DMS 273 (cell line): Measurements from ENCODE around the gene CASTOR1.
A peak's percentile ranks its signal among the peaks of the same experiment; 100 is the strongest.

ENCODE experiments used
- DNase-seq: peaks from one replicate; lab custom pipeline; 2025; ENCODE audit not compliant: unreplicated experiment; lab: John Stamatoyannopoulos, UW

Gene CASTOR1

GRCh38 chr22:30247561-30247960 is 41.7 kb downstream of the CASTOR1 start:
- no peak for DNase-seq

- DNase-seq = no peak
These were observed 42.4 kb downstream of the CASTOR1 start for GRCh38 chr22:30246814-30247376.

- peak; percentile 78 for DNase-seq
These were observed 43.1 kb downstream of the CASTOR1 start, which contains the start of gene LIF for GRCh38 chr22:30245985-30246813. TSS of gene LIF (minus strand) at chr22:30246759. CDS start at chr22:30246695, 64 bp downstream.

- no peak for DNase-seq
These were observed 43.9 kb downstream of the CASTOR1 start for GRCh38 chr22:30245181-30245984.

- no peak for DNase-seq
These were observed 44.7 kb downstream of the CASTOR1 start for GRCh38 chr22:30244641-30245040.

GRCh38 chr22:30244066-30244465 is 45.2 kb downstream of the CASTOR1 start:
- no peak for DNase-seq

- no peak for DNase-seq
These were observed 45.6 kb downstream of the CASTOR1 start for GRCh38 chr22:30243661-30244060.

- no peak for DNase-seq
These were observed 47.5 kb downstream of the CASTOR1 start for GRCh38 chr22:30241576-30242371.

GRCh38 chr22:30240541-30241417 is 48.5 kb downstream of the CASTOR1 start:
- no peak for DNase-seq

GRCh38 chr22:30239488-30240405 is 49.6 kb downstream of the CASTOR1 start:
- DNase-seq = no peak

- DNase-seq = peak; percentile 26
These were observed 50.4 kb downstream of the CASTOR1 start for GRCh38 chr22:30238661-30239487.

GRCh38 chr22:30238136-30238535 is 51.2 kb downstream of the CASTOR1 start:
- DNase-seq = no peak

- no peak for DNase-seq
These were observed 52.4 kb downstream of the CASTOR1 start for GRCh38 chr22:30236875-30237274.

- DNase-seq = no peak
These were observed 53.6 kb downstream of the CASTOR1 start for GRCh38 chr22:30235687-30236170.
